Stimulated activated CD4-positive, alpha-beta T cell treated with anti-CD3 and anti-CD28 coated beads, Interleukin-1b, Interleukin-23, amount 100 ng/mL, for 24 hours (primary cell): ENCODE results near the gene SCAMP3.
A peak's percentile ranks its signal among the peaks of the same experiment; 100 is the strongest.

Experiments used
- DNase-seq, 4 experiments: peaks; one replicate each; pipeline ENCODE4 v3.0.0-alpha.2; 2020; ENCODE audit warnings: low read depth in 4 of 4, low spot score in 1 of 4

The SCAMP3 gene

DNA sequence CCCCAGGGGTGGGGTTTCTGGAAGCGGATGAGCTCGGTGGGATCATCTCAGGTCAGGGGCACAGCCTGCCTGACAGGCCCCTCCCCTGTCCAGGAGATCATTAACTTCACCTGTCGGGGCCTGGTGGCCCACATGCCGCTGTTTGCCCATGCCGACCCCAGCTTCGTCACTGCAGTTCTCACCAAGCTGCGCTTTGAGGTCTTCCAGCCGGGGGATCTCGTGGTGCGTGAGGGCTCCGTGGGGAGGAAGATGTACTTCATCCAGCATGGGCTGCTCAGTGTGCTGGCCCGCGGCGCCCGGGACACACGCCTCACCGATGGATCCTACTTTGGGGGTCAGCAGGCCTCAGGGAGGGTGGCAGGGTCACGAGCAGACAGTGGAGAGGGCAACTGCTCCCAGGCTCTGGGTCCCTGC is 23.5 kb upstream of the SCAMP3 start:
- DNase-seq: no peak

DNA sequence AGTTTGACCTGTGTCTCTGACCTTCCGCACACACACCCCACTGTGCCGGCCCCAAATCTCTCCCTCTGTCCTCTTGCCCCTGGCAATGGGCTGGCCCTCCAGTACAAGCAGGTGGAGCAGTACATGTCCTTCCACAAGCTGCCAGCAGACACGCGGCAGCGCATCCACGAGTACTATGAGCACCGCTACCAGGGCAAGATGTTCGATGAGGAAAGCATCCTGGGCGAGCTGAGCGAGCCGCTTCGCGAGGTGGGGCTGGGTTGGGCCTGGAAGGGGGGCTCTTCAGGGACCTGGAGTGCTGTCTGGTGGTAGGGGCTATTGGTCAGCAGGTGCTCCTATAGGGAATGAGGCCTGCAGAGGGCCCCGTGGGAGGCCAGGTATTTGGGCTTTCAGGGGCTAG is 22.9 kb upstream of the SCAMP3 start:
- DNase-seq: no peak

DNA sequence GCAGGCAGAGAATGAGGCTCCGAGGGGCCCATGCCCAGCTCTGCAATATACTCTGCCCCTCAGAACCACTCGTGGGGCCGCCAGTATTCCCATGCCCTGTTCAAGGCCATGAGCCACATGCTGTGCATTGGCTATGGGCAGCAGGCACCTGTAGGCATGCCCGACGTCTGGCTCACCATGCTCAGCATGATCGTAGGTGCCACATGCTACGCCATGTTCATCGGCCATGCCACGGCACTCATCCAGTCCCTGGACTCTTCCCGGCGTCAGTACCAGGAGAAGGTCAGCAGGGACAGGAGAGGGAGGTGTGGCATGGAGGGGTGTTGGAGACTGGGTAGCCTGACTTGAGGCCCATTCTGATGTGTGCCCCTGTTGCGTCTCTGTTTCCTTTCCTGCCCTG is 22.3 kb upstream of the SCAMP3 start:
- DNase-seq: no peak

DNA sequence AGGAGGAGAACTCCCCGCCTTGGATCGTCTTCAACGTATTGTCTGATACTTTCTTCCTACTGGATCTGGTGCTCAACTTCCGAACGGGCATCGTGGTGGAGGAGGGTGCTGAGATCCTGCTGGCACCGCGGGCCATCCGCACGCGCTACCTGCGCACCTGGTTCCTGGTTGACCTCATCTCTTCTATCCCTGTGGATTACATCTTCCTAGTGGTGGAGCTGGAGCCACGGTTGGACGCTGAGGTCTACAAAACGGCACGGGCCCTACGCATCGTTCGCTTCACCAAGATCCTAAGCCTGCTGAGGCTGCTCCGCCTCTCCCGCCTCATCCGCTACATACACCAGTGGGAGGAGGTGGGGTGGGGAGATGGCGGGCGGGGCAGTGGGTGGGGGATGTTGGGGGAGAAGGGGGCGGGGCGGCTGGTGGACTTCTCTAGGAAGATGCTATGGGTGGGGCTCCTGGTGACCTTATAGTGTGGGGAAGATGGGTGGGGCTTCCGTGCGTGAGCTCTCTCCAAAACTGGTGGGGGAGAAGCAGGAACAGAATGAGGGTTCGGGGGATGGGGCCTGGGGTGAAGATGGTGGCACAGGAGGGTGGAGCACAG is 20.4 kb upstream of the SCAMP3 start:
- DNase-seq: no peak

DNA sequence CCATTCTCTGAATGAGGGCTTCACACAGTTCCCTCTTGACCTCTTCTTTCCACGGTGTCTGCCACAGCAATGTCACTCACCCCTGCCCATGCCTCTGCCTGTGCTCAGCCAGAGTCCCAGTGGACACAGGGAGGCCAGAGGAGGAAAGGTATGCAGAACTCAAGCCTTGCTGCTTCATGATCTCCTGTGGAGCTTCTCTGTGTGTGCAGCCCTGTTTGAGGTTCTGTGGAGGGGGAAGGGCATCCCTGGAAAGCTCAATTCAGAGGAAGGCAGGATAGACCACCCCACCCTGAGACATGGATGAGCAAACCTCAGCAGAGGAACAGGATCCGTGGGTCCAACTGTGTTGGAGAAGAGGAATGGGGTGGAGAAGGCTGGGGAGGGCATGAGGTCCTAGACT is 17.1 kb upstream of the SCAMP3 start:
- DNase-seq: no peak

DNA sequence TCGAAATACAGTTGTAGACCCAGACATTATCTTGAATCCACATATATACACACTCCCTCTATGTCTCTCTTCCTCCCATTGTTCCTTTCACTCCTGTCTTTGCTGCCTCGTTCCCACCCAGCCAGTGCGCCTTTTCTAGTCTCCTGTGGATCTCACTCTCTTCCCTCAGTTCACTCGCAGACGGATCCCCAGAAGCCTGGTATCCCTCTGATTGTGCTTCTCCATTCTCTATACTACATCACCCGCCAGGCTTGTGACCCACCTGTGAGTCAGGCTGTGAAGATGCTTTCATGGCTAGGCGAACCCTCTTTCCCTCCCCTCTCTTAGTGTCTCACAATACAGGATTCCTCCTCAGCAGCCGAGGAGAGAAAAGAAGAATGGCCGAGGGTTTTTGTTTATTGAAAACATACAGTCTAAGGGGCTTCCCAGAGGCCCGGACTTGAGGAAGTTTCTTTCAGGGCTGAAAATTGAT is 16.6 kb upstream of the SCAMP3 start:
- no peak for DNase-seq

DNA sequence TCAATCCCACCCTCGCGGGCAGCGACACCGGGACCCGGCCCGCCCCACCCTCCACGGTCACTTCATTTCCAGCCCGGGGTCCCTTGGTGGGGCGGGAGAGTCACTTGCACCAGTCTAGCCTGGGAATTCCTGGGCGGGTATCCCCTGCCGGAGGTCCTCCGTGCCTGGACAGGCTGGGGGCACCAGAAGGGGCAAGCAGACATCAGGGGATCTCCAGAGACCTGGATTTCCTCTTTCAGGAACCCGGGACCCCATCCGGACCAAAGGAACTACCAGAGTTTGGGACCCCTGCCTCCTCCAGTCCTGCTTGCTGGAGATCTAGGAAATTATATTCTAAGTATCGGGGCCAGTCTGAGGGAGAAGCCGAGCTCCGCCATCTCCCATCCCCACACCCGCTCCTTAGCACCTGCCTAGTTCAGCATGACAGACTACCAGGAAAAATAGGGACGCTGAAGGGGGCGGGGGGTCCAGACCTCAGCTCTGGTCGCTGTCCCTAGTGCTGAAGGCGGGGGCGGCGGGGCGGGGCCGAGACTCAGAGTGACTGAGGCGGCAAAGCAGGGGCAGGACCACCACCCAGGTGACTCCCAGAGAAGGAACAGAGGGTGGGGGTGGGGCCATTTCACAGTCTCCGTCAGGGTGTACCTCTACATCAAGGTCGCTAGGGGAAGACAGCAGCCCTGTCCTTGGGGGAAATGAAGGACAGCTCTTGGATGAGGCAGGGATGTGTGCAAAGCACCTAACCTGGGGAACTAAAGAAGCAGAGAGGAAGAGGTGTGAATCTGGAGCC is 15.9 kb upstream of the SCAMP3 start:
- DNase-seq: peak in 3 of 4 experiments; percentile 51 to 67 (median 52)

DNA sequence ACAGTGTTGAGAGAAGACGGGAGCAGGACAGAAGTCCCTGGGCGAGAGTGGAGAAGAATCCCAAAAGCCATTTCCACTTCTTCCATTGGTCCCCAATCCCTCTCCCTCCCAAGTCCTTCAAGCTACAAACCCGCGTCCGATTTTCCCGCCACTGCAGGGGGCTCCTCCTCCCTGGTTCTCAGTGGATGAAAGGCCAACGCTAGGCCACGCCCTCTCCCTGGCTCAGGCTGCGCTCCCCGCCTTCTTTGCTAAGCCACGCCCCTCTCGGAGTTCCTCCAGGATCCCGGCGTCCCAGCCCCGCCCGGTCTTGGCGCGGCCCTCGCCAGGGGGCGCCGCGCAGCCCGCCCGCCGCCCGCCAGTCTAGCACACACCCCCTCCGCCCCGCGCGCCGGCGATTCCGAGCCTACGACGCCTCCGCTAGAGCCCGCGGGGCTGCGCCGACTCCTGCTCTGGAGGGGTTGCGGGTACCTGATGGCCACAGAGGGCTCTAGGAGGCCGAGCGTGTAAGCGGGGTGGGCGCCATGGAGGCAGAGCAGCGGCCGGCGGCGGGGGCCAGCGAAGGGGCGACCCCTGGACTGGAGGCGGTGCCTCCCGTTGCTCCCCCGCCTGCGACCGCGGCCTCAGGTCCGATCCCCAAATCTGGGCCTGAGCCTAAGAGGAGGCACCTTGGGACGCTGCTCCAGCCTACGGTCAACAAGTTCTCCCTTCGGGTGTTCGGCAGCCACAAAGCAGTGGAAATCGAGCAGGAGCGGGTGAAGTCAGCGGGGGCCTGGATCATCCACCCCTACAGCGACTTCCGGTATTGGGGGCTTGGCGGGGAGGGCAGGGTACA is 15.1 kb upstream of the SCAMP3 start, which contains the start of gene HCN3:
Gene HCN3 (plus strand): TSS at position 394 of the 832 bp plus-strand sequence. CDS start 128 bp downstream, at position 522.
- DNase-seq: peak; percentile 92 to 98 (median 92)

DNA sequence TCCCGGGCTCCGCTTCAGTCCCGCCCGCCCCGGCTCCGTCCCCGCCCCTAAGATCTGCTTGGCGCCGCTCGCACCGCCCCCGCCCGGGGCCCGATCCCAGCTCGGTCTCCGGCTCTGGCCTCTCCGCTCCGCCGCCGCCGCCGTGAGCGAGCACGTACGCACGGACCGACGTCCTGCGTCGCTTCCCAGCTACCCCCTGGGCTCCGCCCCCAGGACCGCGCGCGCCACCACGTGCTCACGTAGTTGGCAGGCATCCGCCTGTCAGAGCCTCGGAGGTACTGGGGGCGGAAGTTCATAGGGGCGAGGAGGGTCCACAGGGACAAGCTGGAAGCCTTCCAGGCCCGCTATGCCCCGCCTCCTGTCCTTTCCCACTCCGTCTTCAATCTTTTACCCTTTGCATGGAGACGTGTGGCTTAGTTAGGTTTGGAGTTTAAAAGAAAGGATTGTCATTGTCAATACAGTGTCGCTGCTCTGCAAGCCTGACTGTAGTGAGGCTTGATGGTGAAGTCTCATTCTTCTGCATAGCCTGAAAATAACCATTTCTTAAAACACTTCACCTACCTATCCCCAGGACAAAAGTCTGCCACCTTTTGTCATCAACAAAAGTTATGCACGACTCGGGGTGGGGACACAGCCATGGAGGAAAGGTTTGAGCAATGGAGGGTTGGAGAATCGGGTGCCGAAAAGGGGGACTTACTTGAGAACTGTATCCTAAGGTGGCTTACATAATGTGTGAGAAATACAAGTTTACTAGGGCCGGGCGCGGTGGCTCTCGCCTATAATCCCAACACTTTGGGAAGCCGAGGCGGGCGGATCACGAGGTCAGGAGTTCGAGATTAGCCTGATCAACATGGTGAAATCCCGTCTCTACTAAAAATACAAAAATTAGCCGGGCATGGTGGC is 11.4 kb upstream of the SCAMP3 start, which contains the start of gene CLK2:
Gene CLK2 (minus strand): TSS at position 162 of the 903 bp plus-strand sequence. CDS start 2,527 bp downstream, outside the sequence.
- DNase-seq: peak; percentile 90 to 98 (median 96)

DNA sequence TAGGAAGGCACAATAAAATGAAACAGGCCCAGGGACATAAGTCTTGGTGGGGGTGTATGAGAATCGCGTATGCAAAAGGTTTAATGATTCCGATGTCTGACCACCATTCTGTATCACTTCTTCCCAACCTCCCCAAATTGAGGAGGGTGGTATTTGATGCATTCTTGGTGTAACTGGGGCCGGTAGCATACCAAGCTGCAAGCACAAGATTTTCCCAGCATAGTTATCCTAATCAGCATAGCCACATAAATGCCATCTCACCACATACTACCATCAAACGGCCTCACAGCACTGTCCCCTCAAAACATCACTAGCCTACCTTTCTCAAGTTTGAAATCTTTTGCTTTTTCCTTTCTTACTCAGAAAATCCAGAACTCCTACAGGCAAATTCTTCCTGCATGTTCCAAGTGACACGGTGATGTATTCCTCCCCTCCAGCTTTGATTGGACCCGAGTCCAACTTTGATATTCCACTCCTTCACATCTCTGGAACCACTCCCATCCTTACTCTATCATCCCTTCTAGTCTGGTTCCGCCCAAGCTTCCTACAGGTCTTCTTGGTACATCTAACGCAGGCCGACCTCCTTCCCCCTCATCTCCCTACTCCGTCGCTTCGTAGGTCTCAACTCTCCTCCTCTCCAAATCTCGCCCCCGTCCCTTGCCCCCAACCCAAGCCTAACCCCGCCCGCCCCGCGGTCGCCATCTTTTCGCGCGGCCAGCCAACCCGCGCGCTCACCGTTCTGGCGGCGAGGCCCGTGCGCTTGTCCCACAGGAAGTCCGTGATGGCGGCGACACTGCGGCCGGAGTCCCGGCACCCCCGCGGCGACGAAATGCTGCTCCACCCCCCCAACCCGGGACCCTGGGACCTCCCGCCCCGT is 10.5 kb upstream of the SCAMP3 start:
- no peak for DNase-seq

DNA sequence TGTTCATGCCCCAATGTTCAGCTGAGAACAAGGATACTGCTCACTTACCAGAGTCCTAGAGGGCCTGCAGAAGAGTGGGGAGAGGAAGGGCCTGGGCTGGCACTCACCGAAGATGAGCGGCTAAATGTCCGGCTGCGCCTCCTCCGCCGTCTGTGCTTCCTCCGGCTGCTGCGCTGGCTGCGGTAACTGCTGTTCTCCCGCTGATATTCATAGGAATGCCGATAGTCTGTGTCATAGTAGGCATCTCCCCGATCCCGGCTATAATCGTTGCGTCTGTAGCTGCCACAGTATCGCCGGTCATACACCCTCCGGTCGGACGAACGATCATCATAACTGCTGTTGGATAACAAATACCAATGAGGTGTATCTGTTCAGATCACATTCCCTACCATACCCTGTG is 7.2 kb upstream of the SCAMP3 start:
- no peak for DNase-seq

DNA sequence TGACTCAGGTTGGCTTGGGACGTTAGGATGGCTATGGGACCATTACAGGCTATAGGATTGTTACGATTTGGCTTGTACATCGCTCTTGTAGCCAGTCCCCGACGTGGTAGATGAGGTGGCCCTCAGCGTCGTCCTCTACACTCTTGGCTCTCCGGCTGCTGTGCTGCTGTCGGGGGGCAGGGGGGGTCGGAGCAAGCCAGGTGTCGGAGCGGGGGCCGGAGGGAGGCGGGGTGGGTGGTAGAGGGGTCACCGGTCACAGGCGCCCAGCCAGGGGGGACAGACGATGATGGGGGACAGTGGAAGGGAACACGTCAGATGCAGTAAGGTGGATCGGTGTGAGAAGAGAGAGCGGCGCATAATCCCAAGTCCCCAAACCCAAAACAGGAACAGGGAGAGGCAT is 6.5 kb upstream of the SCAMP3 start:
- DNase-seq: no peak

DNA sequence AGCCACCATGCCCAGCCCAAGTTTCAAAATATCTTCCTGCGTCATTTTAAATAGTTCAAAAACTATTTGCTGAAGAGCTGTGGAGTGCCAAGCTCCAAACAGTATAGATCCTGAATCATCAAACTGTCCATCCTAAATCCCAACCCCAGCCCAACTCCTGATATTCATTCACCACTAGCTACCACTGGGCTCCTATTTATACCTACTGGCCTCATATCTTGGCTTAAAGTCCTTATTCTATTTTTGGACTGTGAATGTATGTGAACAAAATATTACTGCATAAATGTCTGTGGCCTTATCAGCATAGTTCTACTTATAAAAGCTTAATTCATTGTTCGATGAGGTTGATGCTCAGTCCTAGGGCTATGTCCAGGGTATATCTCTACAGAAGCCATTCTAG is 5.2 kb upstream of the SCAMP3 start:
- no peak for DNase-seq

DNA sequence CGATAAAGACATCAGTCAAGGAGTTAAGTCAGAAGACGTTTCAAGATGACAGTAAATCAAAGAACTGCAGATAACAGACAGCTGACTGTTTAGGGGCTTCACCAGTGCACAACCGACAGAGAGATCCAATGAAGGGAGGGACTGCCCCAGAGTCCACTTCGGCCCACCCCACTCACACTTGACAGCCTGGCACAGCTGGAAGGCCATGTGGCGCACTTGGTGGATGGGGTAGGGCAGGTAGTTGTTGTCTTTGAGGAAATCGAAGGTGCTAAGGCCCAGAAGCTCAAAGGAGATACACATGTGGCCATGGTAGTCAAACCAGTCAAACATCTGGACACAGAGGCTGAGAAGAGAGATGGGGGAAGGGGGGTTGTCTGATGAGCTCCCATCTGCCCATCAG is 4.4 kb upstream of the SCAMP3 start:
- DNase-seq: no peak

DNA sequence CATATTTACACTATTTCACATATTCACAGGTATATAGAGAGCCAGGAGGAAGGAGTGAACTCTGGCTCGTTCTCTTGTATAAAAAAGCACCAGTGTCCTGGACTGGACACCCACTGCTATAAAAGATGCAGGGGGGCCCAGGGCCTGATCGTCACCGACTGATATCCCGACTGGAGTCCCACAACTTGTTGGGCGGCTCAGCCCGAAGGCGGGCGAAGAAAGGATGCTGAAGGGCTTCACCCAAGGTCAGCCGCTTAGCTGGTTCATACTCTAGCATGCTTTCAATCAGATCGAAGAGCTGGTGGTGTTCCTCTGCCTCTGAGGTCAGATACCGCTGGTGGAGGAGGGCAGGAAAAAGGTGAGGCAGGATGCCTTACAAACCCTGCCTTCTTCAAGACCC is 907 bp upstream of the SCAMP3 start:
- no peak for DNase-seq

DNA sequence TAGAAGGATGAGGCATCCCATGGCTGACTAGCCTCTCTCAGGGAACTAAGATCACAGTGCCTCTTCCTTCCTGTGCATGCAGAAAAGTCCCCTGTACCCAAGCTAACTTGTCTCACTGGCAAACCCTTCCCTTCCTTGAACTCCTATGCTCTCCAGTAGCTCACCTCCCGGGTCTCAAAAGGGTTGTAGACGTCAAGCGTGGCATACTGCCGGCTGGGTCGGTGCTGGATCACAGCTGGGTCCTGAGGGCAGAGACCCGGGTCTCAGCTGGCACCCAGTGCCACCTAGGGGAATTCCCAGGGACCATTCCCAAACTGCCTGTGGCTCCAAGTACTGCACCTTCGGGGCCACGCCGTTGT is 688 bp downstream of the SCAMP3 start:
- DNase-seq: no peak

DNA sequence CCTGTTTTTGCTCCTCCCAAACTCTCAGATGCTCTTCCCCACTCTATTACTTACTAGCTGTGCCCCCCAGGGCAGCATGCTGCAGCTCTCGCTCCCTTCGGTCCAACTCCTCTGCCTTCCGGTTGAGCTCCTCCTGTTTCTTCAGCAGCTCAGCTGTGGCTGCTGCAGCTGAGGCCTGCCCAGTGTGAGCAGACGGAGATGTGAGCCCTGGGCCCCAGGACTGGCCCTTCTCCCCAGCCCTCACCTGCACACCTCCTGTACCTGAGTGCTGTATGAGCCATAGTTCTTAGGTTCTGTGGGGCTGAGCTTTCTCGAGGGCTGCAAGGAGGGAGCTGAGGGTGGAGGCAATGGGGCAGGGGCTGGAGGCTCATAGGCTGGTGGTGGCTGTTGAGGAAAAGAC is 1.9 kb downstream of the SCAMP3 start:
- DNase-seq: no peak

DNA sequence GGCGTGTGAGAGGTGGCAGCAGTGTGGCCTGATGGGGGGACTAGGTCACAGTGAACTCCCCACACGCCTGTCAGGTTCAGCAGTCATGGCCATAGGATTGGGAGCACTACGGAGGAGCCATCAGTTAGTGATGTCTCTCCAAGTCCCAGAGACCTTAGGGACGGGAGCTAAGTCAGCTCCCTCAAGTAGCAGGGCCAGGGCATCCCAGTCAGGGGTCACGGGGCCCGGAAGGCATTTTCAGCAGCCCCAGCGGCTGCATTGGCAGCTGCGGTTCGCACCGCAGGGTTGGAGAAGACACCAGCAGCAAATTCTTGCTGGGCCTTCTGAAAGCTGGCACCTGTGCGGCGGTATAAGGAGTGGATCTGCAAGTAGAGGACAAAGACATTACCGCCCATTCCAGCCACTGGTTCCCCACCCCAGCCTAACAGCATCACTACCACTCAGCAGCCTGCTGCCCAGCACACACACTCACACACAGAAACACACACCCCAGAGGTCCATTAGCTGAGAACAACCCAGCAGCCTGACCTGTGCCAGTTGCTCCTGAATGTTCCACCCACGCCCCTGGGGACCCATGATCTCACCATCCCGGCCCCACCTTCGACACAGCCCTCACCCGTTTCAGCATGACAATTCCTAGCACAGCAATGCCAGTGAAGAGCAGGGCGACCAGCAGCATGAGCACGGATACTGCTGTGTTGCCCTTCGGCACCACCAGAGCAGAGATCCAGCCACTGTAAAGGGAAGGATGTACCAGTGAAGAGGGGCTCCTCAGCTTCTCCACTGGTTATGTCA is 5.9 kb downstream of the SCAMP3 start:
- no peak for DNase-seq
